ENCODE data around the gene FAM186B. TPM values are rescaled to one million over a fixed set of nuclear protein-coding genes. Genes with fewer than 3 reads are reported as not detected.

The FAM186B gene
- total and polyA plus RNA-seq, 2 of the 13 experiments (the other 11 are each of a cell fraction or from before 2014, with no cell fraction given) = 0.07 to 0.20 TPM

GRCh38 chr12:49580572-49581535 lies 24.6 kb downstream of the FAM186B start (continued):
- TF ChIP-seq THAP9 (CRISPR knock-in tag; IDR thresholded peaks at IDR 0.05; ENCODE audit: borderline replicate concordance) (no peak), ZIK1 (CRISPR knock-in tag; IDR thresholded peaks at IDR 0.05; ENCODE audit: borderline replicate concordance, low read depth) (no peak), ZBTB8A (CRISPR knock-in tag; IDR thresholded peaks at IDR 0.05; ENCODE audit: borderline replicate concordance, low read depth) (no peak), PHB2 (IDR thresholded peaks at IDR 0.05; ENCODE audit: partially characterized antibody) (no peak), POLR2G (IDR thresholded peaks at IDR 0.05; ENCODE audit: low read depth, low read length) (no peak), CEBPB (IDR thresholded peaks at IDR 0.05; ENCODE audit: borderline replicate concordance, low read depth, low read length) (no peak), FOXO1 (CRISPR knock-in tag; IDR thresholded peaks at IDR 0.05) (no peak), KDM5B (CRISPR knock-in tag; IDR thresholded peaks at IDR 0.05; ENCODE audit: borderline replicate concordance) (0 out of 2 replicates have a peak, but pooled peaks have one; percentile 40), ZNF605 (CRISPR knock-in tag; IDR thresholded peaks at IDR 0.05) (no peak), ISL2 (CRISPR knock-in tag; IDR thresholded peaks at IDR 0.05) (no peak), HMGXB4 (CRISPR knock-in tag; IDR thresholded peaks at IDR 0.05; ENCODE audit: borderline replicate concordance in 1 of 2, low read depth in 1 of 2) (peak; percentile 58 to 59; a peak in 3 of 4 replicates), NFKBIZ (CRISPR knock-in tag; IDR thresholded peaks at IDR 0.05) (no peak), ZFY (CRISPR knock-in tag; IDR thresholded peaks at IDR 0.05) (no peak), ZNF644 (CRISPR knock-in tag; IDR thresholded peaks at IDR 0.05; ENCODE audit: low read depth) (no peak), KLF11 (CRISPR knock-in tag; IDR thresholded peaks at IDR 0.05) (no peak), ZNF788 (CRISPR knock-in tag; IDR thresholded peaks at IDR 0.05; ENCODE audit: borderline replicate concordance) (no peak)
- TF ChIP-seq, protein P1, sequence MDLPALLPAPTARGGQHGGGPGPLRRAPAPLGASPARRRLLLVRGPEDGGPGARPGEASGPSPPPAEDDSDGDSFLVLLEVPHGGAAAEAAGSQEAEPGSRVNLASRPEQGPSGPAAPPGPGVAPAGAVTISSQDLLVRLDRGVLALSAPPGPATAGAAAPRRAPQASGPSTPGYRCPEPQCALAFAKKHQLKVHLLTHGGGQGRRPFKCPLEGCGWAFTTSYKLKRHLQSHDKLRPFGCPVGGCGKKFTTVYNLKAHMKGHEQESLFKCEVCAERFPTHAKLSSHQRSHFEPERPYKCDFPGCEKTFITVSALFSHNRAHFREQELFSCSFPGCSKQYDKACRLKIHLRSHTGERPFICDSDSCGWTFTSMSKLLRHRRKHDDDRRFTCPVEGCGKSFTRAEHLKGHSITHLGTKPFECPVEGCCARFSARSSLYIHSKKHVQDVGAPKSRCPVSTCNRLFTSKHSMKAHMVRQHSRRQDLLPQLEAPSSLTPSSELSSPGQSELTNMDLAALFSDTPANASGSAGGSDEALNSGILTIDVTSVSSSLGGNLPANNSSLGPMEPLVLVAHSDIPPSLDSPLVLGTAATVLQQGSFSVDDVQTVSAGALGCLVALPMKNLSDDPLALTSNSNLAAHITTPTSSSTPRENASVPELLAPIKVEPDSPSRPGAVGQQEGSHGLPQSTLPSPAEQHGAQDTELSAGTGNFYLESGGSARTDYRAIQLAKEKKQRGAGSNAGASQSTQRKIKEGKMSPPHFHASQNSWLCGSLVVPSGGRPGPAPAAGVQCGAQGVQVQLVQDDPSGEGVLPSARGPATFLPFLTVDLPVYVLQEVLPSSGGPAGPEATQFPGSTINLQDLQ (CRISPR knock-in tag; IDR thresholded peaks at IDR 0.05) = no peak
